HepG2 (cell line): ENCODE data around the gene BTBD8. TPM values are rescaled to one million over a fixed set of nuclear protein-coding genes. Genes with fewer than 3 reads are reported as not detected.

Experiments
- ATAC-seq: fragments of 200-7000 bp; cut with Tn5 transposase; 3 replicates; pipeline ENCODE4 v1.9.1; 2020; ENCODE audit warnings: mild to moderate bottlenecking, moderate library complexity
- BruUV-seq: library from RNA; stranded (reverse); fragments of 400-500 nt; replicated peaks from 2 replicates; lab custom pipeline; 2021; lab: Mats Ljungman, UMichigan
- CTCF ChIA-PET: fragments of 300-600 bp; formaldehyde crosslinking; extraction: SDS; loops from one replicate; lab custom pipeline; 2021; ENCODE audit warnings: low total read pairs, inconsistent platforms, low intra/inter-chr PET ratio; lab: Yijun Ruan, JAX
- POLR2A ChIA-PET: fragments of 350-600 bp; sonication (Branson Sonifier 250); formaldehyde crosslinking; loops from one replicate; lab custom pipeline; 2020; ENCODE audit warnings: antibody characterized with exemption, inconsistent platforms; lab: Yijun Ruan, JAX
- DNase-seq: peaks from one replicate; pipeline ENCODE4 v3.0.0-alpha.2; 2015; ENCODE audit warnings: low spot score
- FAIRE-seq: peaks from 3 replicates; lab custom pipeline; 2011; peaks lifted over from hg19 to GRCh38; lab: Jason Lieb, UNC
- H2AFZ ChIP-seq: one replicate; pipeline ENCODE4 v1.6.1; 2011; ENCODE audit warnings: low read length, inconsistent platforms
- H3K27ac ChIP-seq: fragments of 300-600 bp; 3 replicates; pipeline ENCODE4 v1.8.0; 2011; ENCODE audit warnings: mixed run types, mild to moderate bottlenecking, mixed read lengths, low read length, inconsistent platforms; ENCODE audit not compliant: insufficient read depth; ENCODE audit errors: extremely low read length
- H3K27me3 ChIP-seq, 2 experiments: fragments of 200-600 bp in 1 of 2; 2 replicates in 1 of 2; 3 replicates in 1 of 2; pipeline versions ENCODE4 v1.6.0 to v1.8.0; 2011; ENCODE audit warnings: low read length in 2 of 2, mild to moderate bottlenecking in 2 of 2, moderate library complexity in 2 of 2, inconsistent platforms in 1 of 2; ENCODE audit not compliant: insufficient read depth in 2 of 2, control insufficient read depth in 1 of 2
- H3K36me3 ChIP-seq, 2 experiments: fragments of 200-600 bp in 1 of 2; replicated peaks in 1 of 2; 2 replicates in 1 of 2; 3 replicates in 1 of 2; pipeline versions ENCODE4 v1.5.1 to v1.8.0; 2011; ENCODE audit warnings: low read length in 2 of 2, inconsistent platforms in 1 of 2; ENCODE audit not compliant: insufficient read depth in 2 of 2, control insufficient read depth in 1 of 2
- H3K4me1 ChIP-seq: 2 replicates; pipeline ENCODE4 v1.5.1; 2012; ENCODE audit warnings: low read length, inconsistent platforms; ENCODE audit not compliant: insufficient read depth
- H3K4me2 ChIP-seq: 2 replicates; pipeline ENCODE4 v1.6.0; 2011; ENCODE audit warnings: low read depth, low read length, inconsistent platforms
- H3K4me3 ChIP-seq, 3 experiments: fragments of 200-600 bp in 1 of 3; sonication (generic), shearing (Covaris generic) in 1 of 3; replicated peaks in 1 of 3; 2 replicates each; pipeline ENCODE4 v1.5.1; 2011 to 2016; ENCODE audit warnings: low read length in 3 of 3, inconsistent platforms in 2 of 3, low read depth in 2 of 3, mild to moderate bottlenecking in 2 of 3, control low read depth in 1 of 3, mixed read lengths in 1 of 3; ENCODE audit not compliant: insufficient read depth in 1 of 3
- H3K79me2 ChIP-seq: one replicate; pipeline ENCODE4 v1.6.1; 2011; ENCODE audit warnings: low read length, inconsistent platforms; ENCODE audit not compliant: insufficient read depth
- H3K9ac ChIP-seq: 2 replicates; pipeline ENCODE4 v1.6.0; 2011; ENCODE audit warnings: mild to moderate bottlenecking, low read depth, low read length, inconsistent platforms; ENCODE audit not compliant: insufficient read depth
- H3K9me3 ChIP-seq: 2 replicates; pipeline ENCODE4 v1.5.1; 2012; ENCODE audit warnings: mild to moderate bottlenecking, low read length
- H4K20me1 ChIP-seq: 2 replicates; pipeline ENCODE4 v1.6.0; 2011; ENCODE audit warnings: inconsistent platforms, mild to moderate bottlenecking, low read length, moderate library complexity; ENCODE audit not compliant: insufficient read depth
- ARID5B ChIP-seq: IDR thresholded peaks from 2 replicates; pipeline ENCODE4 v1.4.0; 2020; ENCODE audit warnings: mild to moderate bottlenecking, missing genetic modification reagents
- EED ChIP-seq: sonication (generic); formaldehyde crosslinking; IDR thresholded peaks from 2 replicates; pipeline ENCODE4 v1.5.0; 2020; ENCODE audit warnings: mild to moderate bottlenecking, missing genetic modification reagents
- ELK4 ChIP-seq: sonication (generic); formaldehyde crosslinking; IDR thresholded peaks from 2 replicates; pipeline ENCODE4 v1.9.0; 2021; ENCODE audit warnings: missing genetic modification reagents, borderline replicate concordance
- FOXA1 ChIP-seq, 2 experiments: fragments of 450-650 bp in 1 of 2; sonication (generic) in 1 of 2; formaldehyde crosslinking in 1 of 2; IDR thresholded peaks; 2 replicates each; pipeline versions ENCODE4 v1.4.0 to v1.6.1; 2016 to 2020; ENCODE audit warnings: missing genetic modification reagents in 1 of 2
- JUNB ChIP-seq: sonication (generic); formaldehyde crosslinking; IDR thresholded peaks from 2 replicates; pipeline ENCODE4 v1.8.0; 2022; ENCODE audit warnings: missing genetic modification reagents, mild to moderate bottlenecking, borderline replicate concordance
- MAF1 ChIP-seq: sonication (generic); formaldehyde crosslinking; IDR thresholded peaks from 2 replicates; pipeline ENCODE4 v1.5.0; 2020; ENCODE audit warnings: missing genetic modification reagents, borderline replicate concordance
- RCOR2 ChIP-seq: IDR thresholded peaks from 2 replicates; pipeline ENCODE4 v1.6.1; 2016; ENCODE audit warnings: missing biosample characterization, missing genetic modification reagents
- RFX1 ChIP-seq: fragments of 450-650 bp; IDR thresholded peaks from 2 replicates; pipeline ENCODE4 v1.6.1; 2017
- SOX5 ChIP-seq: IDR thresholded peaks from 2 replicates; pipeline ENCODE4 v1.6.1; 2016; ENCODE audit warnings: borderline replicate concordance
- SPEN ChIP-seq: sonication (generic); formaldehyde crosslinking; IDR thresholded peaks from 2 replicates; pipeline ENCODE4 v1.5.1; 2020; ENCODE audit warnings: low read depth, mild to moderate bottlenecking, missing genetic modification reagents
- ZNF180 ChIP-seq: sonication (generic); formaldehyde crosslinking; IDR thresholded peaks from 2 replicates; pipeline ENCODE4 v1.4.0; 2020; ENCODE audit warnings: low read depth, missing genetic modification reagents, borderline replicate concordance
- ZNF639 ChIP-seq: conservative IDR thresholded peaks from 2 replicates; pipeline ENCODE4 v1.6.1; 2018; ENCODE audit warnings: missing genetic modification reagents
- ZNF660 ChIP-seq: sonication (generic); formaldehyde crosslinking; IDR thresholded peaks from 2 replicates; pipeline ENCODE4 v1.5.1; 2020; ENCODE audit warnings: mild to moderate bottlenecking, low read depth, missing genetic modification reagents, borderline replicate concordance
- WGBS: methylation state at CpG from one replicate; pipeline ENCODE4 v1.1.6; 2017; ENCODE audit warnings: low lambda C conversion rate; 5-methylcytosine and 5-hydroxymethylcytosine counted together
- in situ Hi-C: cut with HindIII; loops from 2 replicates; pipeline ENCODE4 v1.10.0; 2017; ENCODE audit warnings: low pct_unique_long_range_greater_than_20kb; ENCODE audit not compliant: extremely low pct_ligation_motif_present
- intact Hi-C: fragments of 100-400 bp; cut with micrococcal nuclease; formaldehyde crosslinking; loops from one replicate; pipeline ENCODE4 v1.10.0; 2022; ENCODE audit not compliant: unreplicated experiment
- polyA plus RNA-seq, 8 experiments: library from polyadenylated mRNA; depleted of rRNA in 3 of 8; stranded (reverse) in 7 of 8; unstranded in 1 of 8; fragments of >200 nt; fragmentation: Illumina TruSeq in 4 of 8; extraction: Trizol in 4 of 8; gene quantifications; 2 replicates each; pipeline versions ENCODE4 v1.2.1 to v1.2.3, GENCODE V29; 2011 to 2016; ENCODE audit warnings: low read depth in 4 of 8, missing spikeins in 1 of 8, mixed read lengths in 1 of 8; ENCODE audit not compliant: insufficient read depth in 1 of 8
- total RNA-seq, 5 experiments: library from RNA; depleted of rRNA; stranded (reverse); fragments of >200 nt; fragmentation: Illumina TruSeq; extraction: Trizol; gene quantifications; 2 replicates each; pipeline ENCODE4 v1.2.3, GENCODE V29; 2016; ENCODE audit warnings: low read depth in 1 of 5

The BTBD8 gene
- total and polyA plus RNA-seq, 2 of the 13 experiments (the other 11 are each of a cell fraction or from before 2014, with no cell fraction given): 0.41 to 1.8 TPM

GRCh38 chr1:92084651-92085050 lies 4.5 kb downstream of the BTBD8 start (continued):
- TF ChIP-seq SPEN (CRISPR knock-in tag): no peak
- TF ChIP-seq EED (CRISPR knock-in tag): no peak
- no peak for TF ChIP-seq JUNB (CRISPR knock-in tag)
- TF ChIP-seq ZNF180: no peak
- TF ChIP-seq MAF1 (CRISPR knock-in tag): no peak

GRCh38 chr1:92085727-92086126 lies 5.6 kb downstream of the BTBD8 start:
- DNase-seq (no peak), FAIRE-seq (no peak), ATAC-seq (no peak)
- Histone ChIP-seq H3K36me3 (no peaks in the 10 kb centered on the region), H3K4me3 (no peak overlapping the region), H3K79me2 (no peaks in the 10 kb centered on the region), H4K20me1 (no peaks in the 10 kb centered on the region), H3K4me2 (no peak overlapping the region), H3K27ac (no peak overlapping the region), H3K4me1 (0 out of 2 replicates have a peak, but pooled peaks cover 12% of the 10 kb centered on the region), H2AFZ (no peak overlapping the region), H3K9ac (no peak overlapping the region), H3K9me3 (no peaks in the 10 kb centered on the region), H3K27me3 (no peaks in the 10 kb centered on the region; a peak in 1 of 5 replicates)
- CTCF ChIA-PET: no interaction called here
- TF ChIP-seq FOXA1 (IDR thresholded peaks at IDR 0.05) (no peak), FOXA1 (CRISPR knock-in tag; IDR thresholded peaks at IDR 0.05) (no peak), RCOR2 (no peak), SOX5 (CRISPR knock-in tag) (no peak), ELK4 (CRISPR knock-in tag) (no peak), ARID5B (no peak), ZNF639 (CRISPR knock-in tag) (no peak), RFX1 (no peak), ZNF660 (CRISPR knock-in tag) (no peak)
- POLR2A ChIA-PET: no interaction called here
- in situ Hi-C loops: loop anchor here (10.0 kb wide), 1 partner anchor 59 kb away; no protein-coding TSS in a partner anchor
- 64% methylated on average over 4 of the region's 4 CpGs for WGBS
- intact Hi-C loops: no loop called here
- no TSS peak for BruUV-seq
